AG04449 (cell line): ENCODE data around the gene CCDC124.

Experiments used
- CTCF ChIA-PET: fragments of 350-600 bp; formaldehyde crosslinking; extraction: SDS; loops from one replicate; lab custom pipeline; 2021; ENCODE audit warnings: antibody characterized with exemption; lab: Yijun Ruan, JAX
- POLR2A ChIA-PET: fragments of 400-600, 350-600 bp; formaldehyde crosslinking; extraction: SDS; loops from one replicate; lab custom pipeline; 2020; ENCODE audit warnings: antibody characterized with exemption, inconsistent platforms; lab: Yijun Ruan, JAX
- DNase-seq: peaks from one replicate; pipeline ENCODE4 v3.0.0-alpha.2; 2010; ENCODE audit warnings: low read depth, low spot score
- H3K4me3 ChIP-seq: 2 replicates; pipeline ENCODE4 v1.5.1; 2011; ENCODE audit warnings: low read depth, mild to moderate bottlenecking, control low read depth, low read length
- CTCF ChIP-seq: IDR thresholded peaks from one replicate; pipeline ENCODE4 v1.5.1; 2011; ENCODE audit warnings: mild to moderate bottlenecking, moderate library complexity, low read length, control low read depth, inconsistent platforms; ENCODE audit not compliant: insufficient read depth; ENCODE audit errors: missing control alignments

Gene CCDC124

GRCh38 chr19:17920527-17920926, 12.3 kb upstream of the CCDC124 start:
- CTCF ChIA-PET, result interaction anchor here (1.3 to 1.5 kb wide), 2 partner anchors 10 to 61 kb away, joined by 3 to 5 read pairs; partner anchors contain the start of gene RPL18A
- TF ChIP-seq CTCF, result no peak

GRCh38 chr19:17922138-17922537, 10.7 kb upstream of the CCDC124 start:
- H3K4me3 ChIP-seq, result no peak overlapping the region
- CTCF ChIA-PET, result interaction anchor here (2.3 kb wide), 1 partner anchor 11 kb away, joined by 8 read pairs; the partner anchor contains the start of gene CCDC124
- DNase-seq, result no peak
- POLR2A ChIA-PET, result no interaction called here
- no peak for TF ChIP-seq CTCF

More at GRCh38 chr19:17920527-17920926, 12.3 kb upstream of the CCDC124 start:
- POLR2A ChIA-PET, result no interaction called here
- DNase-seq, result no peak
- H3K4me3 ChIP-seq, result no peak overlapping the region

- ChIA-PET CTCF (no interaction called here), POLR2A (no interaction called here)
- H3K4me3 ChIP-seq, result no peak overlapping the region
- DNase-seq, result no peak
- no peak for TF ChIP-seq CTCF
Observed at GRCh38 chr19:17926044-17926443, 6.8 kb upstream of the CCDC124 start.

GRCh38 chr19:17929056-17929455, 3.8 kb upstream of the CCDC124 start:
- ChIA-PET CTCF (interaction anchor here (2.0 to 6.8 kb wide), 3 partner anchors 9 to 70 kb away, joined by 10 to 157 read pairs (median 73); partner anchors contain the start of genes RPL18A and SLC5A5), POLR2A (no interaction called here)
- no peak for TF ChIP-seq CTCF
- no peak for DNase-seq
- no peak overlapping the region for H3K4me3 ChIP-seq

- no peak for TF ChIP-seq CTCF
Observed at GRCh38 chr19:17931532-17932191, 1.2 kb upstream of the CCDC124 start.

GRCh38 chr19:17933414-17934129, 757 bp downstream of the CCDC124 start:
- ChIA-PET POLR2A (interaction anchor here (0.8 to 1.6 kb wide), 3 partner anchors 63 to 74 kb away, joined by 6 to 16 read pairs (median 14); partner anchors contain the start of gene RPL18A), CTCF (interaction anchor here (0.7 to 24.2 kb wide), 18 partner anchors 11 to 231 kb away, joined by 3 to 666 read pairs (median 6); partner anchors contain the start of genes ARRDC2, RPL18A and SLC5A5)
- no peak for DNase-seq
- H3K4me3 ChIP-seq, result peak overlapping the region; percentile 84
- TF ChIP-seq CTCF, result no peak

More at GRCh38 chr19:17931532-17932191, 1.2 kb upstream of the CCDC124 start:
- ChIA-PET CTCF (interaction anchor here (0.6 to 24.2 kb wide), 15 partner anchors 8 to 197 kb away, joined by 3 to 666 read pairs (median 8); partner anchors contain the start of genes ARRDC2, RPL18A and SLC5A5), POLR2A (interaction anchor here (0.5 to 1.6 kb wide), 3 partner anchors 57 to 70 kb away, joined by 3 to 14 read pairs (median 5); no protein-coding TSS in a partner anchor)
- DNase-seq, result no peak
- peak overlapping the region; percentile 84 for H3K4me3 ChIP-seq
